ENCODE data around the gene SNF8.

Gene SNF8

DNA sequence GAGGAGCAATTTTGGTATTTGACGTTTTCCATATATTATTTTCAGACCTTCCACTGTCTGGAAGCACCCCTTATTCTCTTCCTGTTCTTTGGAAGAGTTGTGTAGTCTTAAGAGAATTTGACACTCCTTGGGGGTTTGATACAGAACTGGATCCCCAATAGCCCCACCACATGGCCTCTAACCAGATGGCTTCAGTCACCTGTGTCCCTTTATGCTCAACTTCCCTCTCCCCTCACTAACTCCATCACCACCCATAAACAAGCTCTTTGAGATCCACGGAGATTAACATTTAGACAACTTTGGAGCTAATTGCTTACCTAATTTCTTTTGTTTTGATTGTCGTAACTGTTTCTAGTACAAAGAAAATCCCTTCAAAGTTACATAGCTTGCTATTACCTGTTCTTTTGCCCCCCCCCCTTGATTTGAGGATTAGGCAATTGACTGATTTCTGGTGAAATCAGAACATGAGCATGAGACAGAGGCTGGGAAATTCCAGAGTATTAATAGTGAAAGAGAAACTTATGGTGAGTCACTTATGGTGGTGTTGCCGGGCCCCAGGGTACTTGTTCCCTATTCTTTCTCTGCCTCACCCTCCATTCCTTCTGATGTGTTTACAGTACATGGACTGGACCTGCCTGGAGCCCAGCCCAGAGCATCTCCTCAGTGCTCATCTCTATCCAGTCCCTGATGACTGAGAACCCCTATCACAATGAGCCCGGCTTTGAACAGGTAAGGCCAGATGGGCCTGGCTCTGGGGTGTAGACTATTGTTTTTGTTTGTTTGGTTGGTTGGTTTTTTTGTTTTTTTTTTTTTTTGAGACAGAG lies 29.0 kb downstream of the SNF8 start:
- TF ChIP-seq, protein P1, sequence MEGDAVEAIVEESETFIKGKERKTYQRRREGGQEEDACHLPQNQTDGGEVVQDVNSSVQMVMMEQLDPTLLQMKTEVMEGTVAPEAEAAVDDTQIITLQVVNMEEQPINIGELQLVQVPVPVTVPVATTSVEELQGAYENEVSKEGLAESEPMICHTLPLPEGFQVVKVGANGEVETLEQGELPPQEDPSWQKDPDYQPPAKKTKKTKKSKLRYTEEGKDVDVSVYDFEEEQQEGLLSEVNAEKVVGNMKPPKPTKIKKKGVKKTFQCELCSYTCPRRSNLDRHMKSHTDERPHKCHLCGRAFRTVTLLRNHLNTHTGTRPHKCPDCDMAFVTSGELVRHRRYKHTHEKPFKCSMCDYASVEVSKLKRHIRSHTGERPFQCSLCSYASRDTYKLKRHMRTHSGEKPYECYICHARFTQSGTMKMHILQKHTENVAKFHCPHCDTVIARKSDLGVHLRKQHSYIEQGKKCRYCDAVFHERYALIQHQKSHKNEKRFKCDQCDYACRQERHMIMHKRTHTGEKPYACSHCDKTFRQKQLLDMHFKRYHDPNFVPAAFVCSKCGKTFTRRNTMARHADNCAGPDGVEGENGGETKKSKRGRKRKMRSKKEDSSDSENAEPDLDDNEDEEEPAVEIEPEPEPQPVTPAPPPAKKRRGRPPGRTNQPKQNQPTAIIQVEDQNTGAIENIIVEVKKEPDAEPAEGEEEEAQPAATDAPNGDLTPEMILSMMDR (IDR thresholded peaks at IDR 0.05; ENCODE audit: low read length, missing control alignments) = no peak
- no peak overlapping the region for H3K4me3 ChIP-seq (replicated peaks; ENCODE audit: low read depth, low read length)
- DNase-seq (ENCODE audit: low read depth) = peak; percentile 87

DNA sequence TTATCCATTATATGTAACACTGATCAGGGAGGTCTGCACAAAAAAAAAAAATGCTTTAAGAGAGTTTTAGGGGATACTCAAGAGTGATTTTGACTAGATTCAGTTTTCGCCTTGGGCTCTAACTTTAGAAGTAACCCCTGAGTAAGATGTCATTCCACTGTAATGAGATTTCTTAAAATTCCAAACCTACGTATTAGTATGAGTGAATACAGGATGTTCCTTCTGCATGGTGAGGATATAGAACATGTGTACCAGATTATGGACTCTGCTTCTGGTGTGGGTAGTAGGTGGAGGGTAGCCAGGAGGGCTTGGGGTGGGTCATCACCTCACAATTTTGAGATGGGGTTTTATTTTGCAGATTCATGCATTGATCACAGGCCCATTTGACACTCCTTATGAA lies 32.2 kb downstream of the SNF8 start:
- no peak overlapping the region for H3K4me3 ChIP-seq (replicated peaks; ENCODE audit: low read depth, low read length)
- DNase-seq (ENCODE audit: low read depth) = no peak
- TF ChIP-seq, protein P1 (IDR thresholded peaks at IDR 0.05; ENCODE audit: low read length, missing control alignments) = no peak

DNA sequence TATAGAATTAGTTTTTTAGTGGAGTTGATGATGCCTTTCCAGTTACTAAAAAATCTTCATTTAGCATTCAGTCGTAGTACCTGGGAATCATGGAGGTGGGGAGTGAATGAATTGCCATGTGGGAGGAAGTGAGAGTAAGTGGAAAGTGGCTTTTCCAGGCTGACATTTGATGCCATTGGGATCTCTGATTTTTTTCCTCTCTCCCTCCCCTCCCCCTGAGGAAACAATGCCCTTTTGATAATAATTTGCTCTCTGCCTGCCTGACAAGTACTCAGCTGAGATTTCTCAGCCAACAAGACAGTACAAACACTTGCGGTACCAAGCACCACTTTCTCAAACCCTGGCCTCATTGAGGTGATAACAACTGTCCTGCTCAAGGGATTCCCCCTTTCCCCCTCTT lies 34.3 kb downstream of the SNF8 start:
- no peak for DNase-seq (ENCODE audit: low read depth)
- peak overlapping the region; percentile 63 for H3K4me3 ChIP-seq (replicated peaks; ENCODE audit: low read depth, low read length)
- TF ChIP-seq, protein P1 (IDR thresholded peaks at IDR 0.05; ENCODE audit: low read length, missing control alignments) = no peak

DNA sequence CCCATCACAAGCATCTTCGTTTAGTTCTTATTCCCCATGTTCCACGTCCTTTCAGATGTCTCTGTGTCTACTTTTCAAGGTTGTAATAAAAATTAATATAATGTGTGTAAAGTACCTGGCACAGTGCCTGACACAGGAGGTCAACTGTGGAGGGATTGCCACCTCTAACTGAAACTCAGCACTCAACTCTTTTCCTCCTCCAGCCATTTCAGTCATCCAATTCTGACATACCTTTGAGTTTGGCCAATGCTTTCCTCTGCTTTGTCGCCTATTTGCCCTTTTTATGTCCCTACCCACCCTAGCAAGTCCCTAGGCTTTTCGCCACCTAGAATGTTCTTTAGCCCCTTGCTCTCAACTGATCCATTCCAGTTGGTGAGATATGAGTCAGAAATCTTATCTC lies 34.9 kb downstream of the SNF8 start:
- TF ChIP-seq, protein P1 (IDR thresholded peaks at IDR 0.05; ENCODE audit: low read length, missing control alignments) = no peak
- H3K4me3 ChIP-seq (replicated peaks; ENCODE audit: low read depth, low read length) = peak overlapping the region; percentile 63
- DNase-seq (ENCODE audit: low read depth) = no peak

DNA sequence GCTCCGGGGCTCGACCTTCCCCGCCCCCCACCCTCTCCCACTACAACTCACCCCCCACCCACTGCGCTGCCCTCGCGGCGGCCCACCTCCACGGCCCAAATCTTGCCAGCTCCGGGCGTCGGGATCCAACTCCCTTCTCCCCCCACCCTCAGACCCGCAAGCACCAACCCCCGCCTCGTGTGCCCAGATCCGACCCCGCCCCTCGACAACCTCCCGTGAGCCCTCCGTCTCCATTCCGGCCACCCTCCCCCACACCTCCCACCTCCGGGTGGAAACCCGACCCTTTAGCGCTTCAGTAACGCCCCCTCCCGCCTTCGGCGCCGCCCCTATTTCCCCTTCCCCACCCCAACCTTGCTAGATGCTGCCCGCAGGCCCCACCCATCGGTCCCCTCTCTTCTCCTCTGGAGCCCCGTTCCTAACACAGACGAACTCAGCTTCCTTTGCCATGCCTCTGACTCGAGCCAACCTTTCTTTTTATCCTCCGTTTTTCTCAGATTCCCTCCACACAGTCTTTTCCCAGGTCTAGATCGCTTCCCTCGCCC lies 35.7 kb downstream of the SNF8 start:
- peak; percentile 87 for DNase-seq (ENCODE audit: low read depth)
- H3K4me3 ChIP-seq (replicated peaks; ENCODE audit: low read depth, low read length) = peak overlapping the region; percentile 63
- TF ChIP-seq, protein P1 (IDR thresholded peaks at IDR 0.05; ENCODE audit: low read length, missing control alignments) = no peak

DNA sequence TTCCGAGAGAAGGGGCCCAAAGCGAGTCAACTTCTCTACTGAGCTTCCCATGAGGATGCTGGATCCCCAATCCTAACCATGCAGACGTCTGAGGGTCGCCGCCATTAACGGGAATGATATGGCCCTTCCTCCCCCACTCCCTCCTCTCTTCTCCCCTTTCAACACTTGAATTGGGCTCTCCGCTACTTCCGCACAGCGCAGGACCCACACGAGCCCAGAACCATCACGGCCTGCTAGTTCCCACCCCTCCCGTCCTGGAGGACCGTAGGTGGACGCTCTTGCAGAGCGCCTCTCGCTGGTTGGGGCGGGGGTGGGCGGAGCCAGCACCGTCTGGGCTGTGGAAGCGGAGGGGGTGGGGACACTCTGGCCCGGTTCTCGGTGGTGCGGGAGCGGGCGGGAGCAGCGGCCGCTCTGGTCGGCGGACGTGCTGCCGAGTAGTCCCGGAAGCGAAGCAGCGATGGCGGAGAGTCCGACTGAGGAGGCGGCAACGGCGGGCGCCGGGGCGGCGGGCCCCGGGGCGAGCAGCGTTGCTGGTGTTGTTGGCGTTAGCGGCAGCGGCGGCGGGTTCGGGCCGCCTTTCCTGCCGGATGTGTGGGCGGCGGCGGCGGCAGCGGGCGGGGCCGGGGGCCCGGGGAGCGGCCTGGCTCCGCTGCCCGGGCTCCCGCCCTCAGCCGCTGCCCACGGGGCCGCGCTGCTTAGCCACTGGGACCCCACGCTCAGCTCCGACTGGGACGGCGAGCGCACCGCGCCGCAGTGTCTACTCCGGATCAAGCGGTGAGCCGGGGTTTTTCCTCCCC lies 36.4 kb downstream of the SNF8 start, which contains the start of gene UBE2Z:
UBE2Z (plus strand) TSS at position 361 of the 797 bp plus-strand sequence; CDS start at position 458, 97 bp downstream.
- peak; percentile 97 for DNase-seq (ENCODE audit: low read depth)
- TF ChIP-seq, protein P1 (IDR thresholded peaks at IDR 0.05; ENCODE audit: low read length, missing control alignments) = no peak
- H3K4me3 ChIP-seq (replicated peaks; ENCODE audit: low read depth, low read length) = peak within 1 kb of the TSS; percentile 63

Data from fibroblast of pulmonary artery (primary cell).